ENCODE results near the gene DOCK9. TPM values are rescaled to one million over a fixed set of nuclear protein-coding genes. Genes with fewer than 3 reads are reported as not detected.

DOCK9 gene
- total RNA-seq, 1 experiment from 2014 or later = 4.5 TPM

GRCh38 chr13:98781470-98781869 is 196.4 kb downstream of the DOCK9 start:
- ChIA-PET POLR2A (ENCODE audit: low non-redundant PET) (no interaction called here), CTCF (no interaction called here)
- no TSS peak for BruUV-seq (replicated peaks)

GRCh38 chr13:98781045-98781444 is 196.8 kb downstream of the DOCK9 start:
- CTCF ChIA-PET = no interaction called here
- DNase-seq (ENCODE audit: low spot score) = no peak
- H3K4me1 ChIP-seq (ENCODE audit: insufficient read depth, low read length, poor library complexity, severe bottlenecking) = no peaks in the 10 kb centered on the region
- intact Hi-C loops (cut with micrococcal nuclease; ENCODE audit: unreplicated experiment) = no loop called here
- POLR2A ChIA-PET (ENCODE audit: low non-redundant PET) = no interaction called here
- no TSS peak for BruUV-seq (replicated peaks)
- H3K9me3 ChIP-seq (ENCODE audit: low read depth, low read length, poor library complexity, severe bottlenecking) = no peaks in the 10 kb centered on the region
- TF ChIP-seq CTCF (conservative IDR thresholded peaks at IDR 0.05; ENCODE audit: low read depth, low read length) (no peak), EZH2 (IDR thresholded peaks at IDR 0.05; ENCODE audit: borderline replicate concordance, low read depth, low read length, poor library complexity, severe bottlenecking) (no peak)
- no peaks in the 10 kb centered on the region for H3K36me3 ChIP-seq (ENCODE audit: insufficient read depth, low read length, poor library complexity, severe bottlenecking)
- H3K4me3 ChIP-seq (ENCODE audit: low read depth, low read length, poor library complexity, severe bottlenecking) = no peak overlapping the region
- no peaks in the 10 kb centered on the region for H3K27me3 ChIP-seq (replicated peaks; ENCODE audit: insufficient read depth, low read depth, low read length, poor library complexity)
- H3K27ac ChIP-seq (ENCODE audit: low read depth, low read length, poor library complexity, severe bottlenecking) = no peak overlapping the region

More at GRCh38 chr13:98781470-98781869, 196.4 kb downstream of the DOCK9 start:
- DNase-seq (ENCODE audit: low spot score) = no peak
- intact Hi-C loops (cut with micrococcal nuclease; ENCODE audit: unreplicated experiment) = no loop called here
- H3K27ac ChIP-seq (ENCODE audit: low read depth, low read length, poor library complexity, severe bottlenecking) = no peak overlapping the region
- H3K4me1 ChIP-seq (ENCODE audit: insufficient read depth, low read length, poor library complexity, severe bottlenecking) = no peaks in the 10 kb centered on the region
- no peaks in the 10 kb centered on the region for H3K36me3 ChIP-seq (ENCODE audit: insufficient read depth, low read length, poor library complexity, severe bottlenecking)
- TF ChIP-seq CTCF (conservative IDR thresholded peaks at IDR 0.05; ENCODE audit: low read depth, low read length) = no peak
- TF ChIP-seq EZH2 (IDR thresholded peaks at IDR 0.05; ENCODE audit: borderline replicate concordance, low read depth, low read length, poor library complexity, severe bottlenecking) = no peak
- no peak overlapping the region for H3K4me3 ChIP-seq (ENCODE audit: low read depth, low read length, poor library complexity, severe bottlenecking)
- H3K9me3 ChIP-seq (ENCODE audit: low read depth, low read length, poor library complexity, severe bottlenecking) = no peaks in the 10 kb centered on the region
- no peaks in the 10 kb centered on the region for H3K27me3 ChIP-seq (replicated peaks; ENCODE audit: insufficient read depth, low read depth, low read length, poor library complexity)

GRCh38 chr13:98780451-98780850 is 197.4 kb downstream of the DOCK9 start:
- no peak for DNase-seq (ENCODE audit: low spot score)
- CTCF ChIA-PET = no interaction called here
- Histone ChIP-seq H3K4me1 (ENCODE audit: insufficient read depth, low read length, poor library complexity, severe bottlenecking) (no peaks in the 10 kb centered on the region), H3K36me3 (ENCODE audit: insufficient read depth, low read length, poor library complexity, severe bottlenecking) (no peaks in the 10 kb centered on the region), H3K9me3 (ENCODE audit: low read depth, low read length, poor library complexity, severe bottlenecking) (no peaks in the 10 kb centered on the region), H3K4me3 (ENCODE audit: low read depth, low read length, poor library complexity, severe bottlenecking) (no peak overlapping the region), H3K27me3 (replicated peaks; ENCODE audit: insufficient read depth, low read depth, low read length, poor library complexity) (no peaks in the 10 kb centered on the region), H3K27ac (ENCODE audit: low read depth, low read length, poor library complexity, severe bottlenecking) (no peak overlapping the region)
- TF ChIP-seq CTCF (conservative IDR thresholded peaks at IDR 0.05; ENCODE audit: low read depth, low read length) (no peak), EZH2 (IDR thresholded peaks at IDR 0.05; ENCODE audit: borderline replicate concordance, low read depth, low read length, poor library complexity, severe bottlenecking) (no peak)
- BruUV-seq (replicated peaks) = no TSS peak
- POLR2A ChIA-PET (ENCODE audit: low non-redundant PET) = no interaction called here
- intact Hi-C loops (cut with micrococcal nuclease; ENCODE audit: unreplicated experiment) = no loop called here

Measured in A673 (cell line).